ENCODE results near the gene PDZD2.
"Not testable (repeated sequence)": the region's sequence is repeated elsewhere in the genome, so short reads cannot be mapped to it uniquely, and the experiment has no call there.

PDZD2 gene

GRCh38 chr5:31731710-31732301 is 92.9 kb downstream of the PDZD2 start:
- no peak for DNase-seq (ENCODE audit: low read depth in 1 of 2, low spot score in 1 of 2)

- not testable (repeated sequence) for DNase-seq (ENCODE audit: low read depth in 1 of 2, low spot score in 1 of 2)
Measured at GRCh38 chr5:31732821-31733220, 93.9 kb downstream of the PDZD2 start.

GRCh38 chr5:31733371-31733770 is 94.4 kb downstream of the PDZD2 start:
- no peak for DNase-seq (ENCODE audit: low read depth in 1 of 2, low spot score in 1 of 2)

- DNase-seq (ENCODE audit: low read depth in 1 of 2, low spot score in 1 of 2): no peak
Measured at GRCh38 chr5:31736127-31736526, 97.2 kb downstream of the PDZD2 start.

GRCh38 chr5:31738199-31738598 is 99.3 kb downstream of the PDZD2 start:
- DNase-seq (ENCODE audit: low read depth in 1 of 2, low spot score in 1 of 2): no peak

GRCh38 chr5:31741496-31741895 is 102.6 kb downstream of the PDZD2 start:
- no peak for DNase-seq (ENCODE audit: low read depth in 1 of 2, low spot score in 1 of 2)

- DNase-seq (ENCODE audit: low read depth in 1 of 2, low spot score in 1 of 2): no peak
Measured at GRCh38 chr5:31743678-31744077, 104.7 kb downstream of the PDZD2 start.

- DNase-seq (ENCODE audit: low read depth in 1 of 2, low spot score in 1 of 2): no peak
Measured at GRCh38 chr5:31748458-31749172, 109.7 kb downstream of the PDZD2 start.

GRCh38 chr5:31750215-31750614 is 111.3 kb downstream of the PDZD2 start:
- DNase-seq (ENCODE audit: low read depth in 1 of 2, low spot score in 1 of 2): no peak

GRCh38 chr5:31751610-31752009 is 112.7 kb downstream of the PDZD2 start:
- DNase-seq (ENCODE audit: low read depth in 1 of 2, low spot score in 1 of 2): no peak

GRCh38 chr5:31753700-31754357 is 114.9 kb downstream of the PDZD2 start:
- DNase-seq (ENCODE audit: low read depth in 1 of 2, low spot score in 1 of 2): no peak

GRCh38 chr5:31754358-31754704 is 115.4 kb downstream of the PDZD2 start:
- no peak for DNase-seq (ENCODE audit: low read depth in 1 of 2, low spot score in 1 of 2)

- no peak for DNase-seq (ENCODE audit: low read depth in 1 of 2, low spot score in 1 of 2)
Measured at GRCh38 chr5:31754741-31755675, 116.1 kb downstream of the PDZD2 start.

- no peak for DNase-seq (ENCODE audit: low read depth in 1 of 2, low spot score in 1 of 2)
Measured at GRCh38 chr5:31755676-31756230, 116.8 kb downstream of the PDZD2 start.

- no peak for DNase-seq (ENCODE audit: low read depth in 1 of 2, low spot score in 1 of 2)
Measured at GRCh38 chr5:31757806-31758205, 118.9 kb downstream of the PDZD2 start.

- DNase-seq (ENCODE audit: low read depth in 1 of 2, low spot score in 1 of 2): no peak
Measured at GRCh38 chr5:31758803-31759425, 120.0 kb downstream of the PDZD2 start.

GRCh38 chr5:31759925-31760324 is 121.0 kb downstream of the PDZD2 start:
- no peak for DNase-seq (ENCODE audit: low read depth in 1 of 2, low spot score in 1 of 2)

- DNase-seq (ENCODE audit: low read depth in 1 of 2, low spot score in 1 of 2): no peak
Measured at GRCh38 chr5:31761877-31762276, 122.9 kb downstream of the PDZD2 start.

- no peak for DNase-seq (ENCODE audit: low read depth in 1 of 2, low spot score in 1 of 2)
Measured at GRCh38 chr5:31763424-31763823, 124.5 kb downstream of the PDZD2 start.

- DNase-seq (ENCODE audit: low read depth in 1 of 2, low spot score in 1 of 2): not testable (repeated sequence)
Measured at GRCh38 chr5:31764687-31765086, 125.8 kb downstream of the PDZD2 start.
